ENCODE data around the gene MT1F.
"Not testable (repeated sequence)": the region's sequence is repeated elsewhere in the genome, so short reads cannot be mapped to it uniquely, and the experiment has no call there.

MT1F gene

DNA sequence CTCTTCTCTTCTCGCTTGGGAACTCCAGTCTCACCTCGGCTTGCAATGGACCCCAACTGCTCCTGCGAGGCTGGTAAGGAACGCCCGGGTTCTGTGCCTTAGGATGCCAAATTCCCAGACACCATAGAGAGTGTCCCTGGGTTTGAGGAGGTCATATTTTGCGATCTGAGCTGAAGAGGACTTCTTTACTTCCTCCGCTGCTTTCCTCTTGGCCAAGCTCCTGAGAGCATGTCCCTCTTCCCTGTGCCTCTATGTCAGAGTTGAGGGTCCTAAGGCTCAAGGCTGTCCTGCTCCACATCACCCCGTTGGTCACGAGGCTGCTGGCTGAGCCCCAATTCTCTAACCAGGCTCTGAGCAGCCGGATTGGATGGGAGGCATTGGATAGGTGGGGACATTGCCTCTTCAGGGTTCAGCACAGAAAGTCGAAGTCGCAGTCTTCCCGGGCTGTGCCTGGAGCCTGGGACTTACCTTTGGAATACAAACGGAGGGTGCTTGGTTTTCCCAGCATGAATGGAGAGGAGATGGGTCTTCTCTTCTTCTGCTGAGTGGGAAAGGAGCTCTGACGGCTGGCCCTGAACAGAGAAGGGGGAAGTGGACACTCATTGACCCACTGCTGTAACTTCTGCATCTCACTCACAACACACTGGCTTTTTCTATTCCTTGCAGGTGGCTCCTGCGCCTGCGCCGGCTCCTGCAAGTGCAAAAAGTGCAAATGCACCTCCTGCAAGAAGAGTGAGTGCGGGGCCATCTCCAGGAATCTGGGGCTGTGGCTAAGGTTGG lies 12.3 kb downstream of the MT1F start:
- no peak overlapping the region for H3K27ac ChIP-seq
- DNase-seq (ENCODE audit: low read depth, low spot score): no peak

DNA sequence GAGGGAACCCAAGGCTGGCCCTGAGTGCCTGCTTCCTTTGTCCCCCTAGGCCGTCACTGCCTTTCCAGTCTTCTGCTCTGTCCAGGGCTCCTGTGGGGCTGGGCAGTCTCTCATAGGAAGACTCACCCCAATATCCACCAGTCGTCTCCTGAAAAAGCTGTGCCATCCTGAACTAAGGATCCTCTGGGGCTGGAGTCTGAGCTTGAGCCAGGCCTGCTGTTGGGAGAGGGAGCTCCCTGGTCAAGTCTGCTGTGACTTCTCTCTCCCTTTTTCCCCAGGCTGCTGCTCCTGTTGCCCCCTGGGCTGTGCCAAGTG lies 12.8 kb downstream of the MT1F start:
- no peak overlapping the region for H3K27ac ChIP-seq
- no peak for DNase-seq (ENCODE audit: low read depth, low spot score)

DNA sequence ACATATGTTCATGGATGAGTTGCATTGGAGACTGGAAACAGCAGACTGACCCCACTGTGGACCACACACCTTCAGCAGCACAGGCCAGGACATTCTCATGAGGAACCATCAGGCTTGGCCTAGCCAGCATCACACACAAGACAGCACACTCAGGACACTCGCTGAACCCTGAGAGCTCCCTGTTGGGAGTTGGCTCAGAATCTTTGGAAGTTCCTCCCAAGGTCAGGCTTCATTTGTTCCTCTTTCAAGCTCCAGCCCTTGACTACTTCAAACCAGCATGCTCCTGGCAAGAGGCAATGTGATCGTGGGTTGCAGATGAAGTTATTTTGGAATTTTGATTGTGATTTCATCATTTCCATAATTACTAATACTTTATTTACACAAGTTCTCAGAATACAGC lies 13.9 kb downstream of the MT1F start:
- not testable (repeated sequence) for H3K27ac ChIP-seq; DNase-seq (ENCODE audit: low read depth, low spot score)

DNA sequence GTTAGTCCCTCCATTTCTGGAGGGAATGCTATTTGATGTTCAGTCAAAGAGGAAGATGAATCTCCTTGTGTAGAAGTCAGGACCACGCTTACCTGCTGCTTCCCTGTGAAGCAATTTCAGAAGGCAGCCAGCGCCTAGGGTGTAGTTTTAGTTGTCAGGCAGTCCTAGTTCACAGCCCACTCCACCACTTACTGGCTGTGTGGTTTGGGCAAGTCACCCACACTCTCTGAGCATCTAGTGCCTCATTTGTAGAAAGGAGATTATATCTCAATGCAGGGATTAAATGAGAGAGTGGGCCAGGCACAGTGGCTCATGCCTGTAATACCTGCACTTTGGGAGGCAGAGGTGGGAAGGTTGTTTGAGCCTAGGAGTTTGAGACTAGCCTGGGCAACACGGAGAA lies 14.4 kb downstream of the MT1F start:
- DNase-seq (ENCODE audit: low read depth, low spot score); H3K27ac ChIP-seq: not testable (repeated sequence)

DNA sequence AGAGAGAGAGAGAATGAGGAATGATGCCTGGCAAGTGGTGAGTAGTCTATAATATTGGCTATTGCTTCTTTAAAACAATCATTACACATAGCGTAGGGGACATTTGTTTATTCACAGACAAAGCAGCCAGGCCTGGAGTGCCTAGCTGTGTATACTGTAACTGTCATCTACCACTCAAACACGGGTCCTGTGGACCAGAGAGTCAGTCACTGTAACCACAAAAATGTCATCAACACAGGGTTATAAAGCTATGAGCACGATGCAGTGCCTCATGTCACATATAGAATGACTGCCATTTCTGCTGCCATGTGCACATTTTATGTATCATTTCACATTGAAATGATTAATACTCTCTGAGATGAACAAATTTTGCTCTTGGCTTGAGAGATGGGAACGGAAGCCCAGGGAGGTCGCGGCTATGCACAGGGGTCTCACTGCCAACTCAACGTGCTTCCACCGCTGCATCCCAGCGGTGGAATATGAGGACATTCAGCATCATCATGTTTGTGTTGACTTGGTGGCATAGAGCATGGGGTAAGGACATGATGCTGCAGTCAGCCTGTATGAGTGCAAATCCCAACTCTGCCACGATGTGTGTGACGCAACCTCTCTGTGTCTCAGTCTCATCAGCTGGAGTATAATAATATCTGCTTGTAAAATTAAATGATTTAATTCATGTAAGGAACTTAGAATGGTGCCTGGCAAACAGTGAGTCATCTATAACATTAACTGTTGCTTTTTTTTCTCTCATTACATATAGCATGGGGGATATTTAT lies 15.2 kb downstream of the MT1F start:
- DNase-seq (ENCODE audit: low read depth, low spot score): no peak

DNA sequence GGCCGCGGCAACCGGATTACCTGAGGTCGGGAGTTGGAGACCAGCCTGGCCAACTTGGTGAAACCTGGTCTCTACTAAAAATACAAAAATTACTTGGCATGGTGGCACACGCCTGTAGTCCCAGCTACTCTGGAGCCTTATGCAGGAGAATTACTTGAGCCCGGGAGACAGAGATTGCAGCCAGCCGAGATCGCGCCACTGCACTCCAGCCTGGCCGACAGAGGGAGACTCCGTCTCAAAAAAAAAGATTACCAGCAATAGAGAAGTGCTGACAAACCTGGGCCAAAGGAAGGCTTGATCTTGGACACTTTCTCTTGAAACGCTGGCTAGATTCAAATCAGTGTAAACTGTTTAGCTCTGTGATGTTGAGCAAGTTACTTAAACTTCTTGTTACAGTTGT lies 16.2 kb downstream of the MT1F start:
- no peak overlapping the region for H3K27ac ChIP-seq
- DNase-seq (ENCODE audit: low read depth, low spot score): no peak

More for the DNA sequence above, 15.2 kb downstream of the MT1F start:
- no peak overlapping the region for H3K27ac ChIP-seq

DNA sequence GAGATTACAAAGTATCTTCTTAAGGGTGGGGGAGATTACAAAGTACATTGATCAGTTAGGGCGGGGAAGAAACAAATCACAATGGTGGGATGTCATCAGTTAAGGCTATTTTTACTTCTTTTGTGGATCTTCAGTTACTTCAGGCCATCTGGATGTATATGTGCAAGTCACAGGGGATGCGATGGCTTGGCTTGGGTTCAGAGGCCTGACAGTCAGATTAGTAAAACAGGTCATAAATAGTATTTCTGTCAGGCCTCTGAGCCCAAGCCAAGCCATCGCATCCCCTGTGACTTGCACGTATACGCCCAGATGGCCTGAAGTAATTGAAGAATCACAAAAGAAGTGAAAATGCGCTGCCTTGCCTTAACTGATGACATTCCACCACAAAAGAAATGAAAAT lies 16.8 kb downstream of the MT1F start:
- H3K27ac ChIP-seq; DNase-seq (ENCODE audit: low read depth, low spot score): not testable (repeated sequence)

DNA sequence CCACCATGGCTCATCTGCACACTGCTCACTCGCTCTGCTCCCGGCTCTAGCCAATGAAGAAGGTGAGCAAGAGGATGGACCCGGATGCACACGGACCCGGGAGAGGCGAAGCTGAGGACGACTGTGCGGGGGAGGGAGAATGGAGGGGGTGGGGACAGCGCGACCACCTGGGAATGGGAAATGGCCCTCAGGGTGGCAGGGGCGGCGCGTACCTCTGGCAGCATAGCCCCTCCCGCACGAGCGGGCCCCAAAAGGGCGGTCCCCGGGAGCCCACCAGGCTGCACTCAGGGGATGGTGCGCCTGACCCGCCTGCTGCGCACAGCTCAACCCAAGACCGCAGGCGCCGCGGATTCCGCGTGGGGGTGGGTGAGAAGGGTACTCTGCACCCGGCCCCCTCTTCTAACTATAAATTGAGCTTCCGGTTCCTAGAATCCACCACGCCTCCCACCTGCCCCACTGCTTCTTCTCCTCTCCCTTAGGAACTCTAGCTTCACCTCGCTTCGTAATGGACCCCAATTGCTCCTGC lies 18.0 kb downstream of the MT1F start:
- no peak for DNase-seq (ENCODE audit: low read depth, low spot score)
- H3K27ac ChIP-seq: no peak overlapping the region

DNA sequence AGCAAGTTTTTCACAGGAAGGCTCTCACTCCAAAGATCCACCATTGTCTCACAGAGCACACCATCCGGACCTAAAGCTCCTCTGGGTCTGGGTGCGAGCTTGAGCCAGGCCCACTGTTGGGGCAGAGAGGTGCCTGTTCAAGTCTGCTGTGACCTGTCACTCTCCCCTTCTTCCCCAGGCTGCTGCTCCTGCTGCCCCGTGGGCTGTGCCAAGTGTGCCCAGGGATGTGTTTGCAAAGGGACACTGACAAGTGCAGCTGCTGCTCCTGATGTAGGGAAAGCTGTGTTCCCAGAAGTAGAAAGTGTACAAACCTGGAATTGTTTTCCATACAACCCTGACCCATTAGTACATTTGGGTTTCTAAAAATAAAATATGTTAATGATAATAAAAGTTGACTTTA lies 19.7 kb downstream of the MT1F start:
- DNase-seq (ENCODE audit: low read depth, low spot score): no peak
- no peak overlapping the region for H3K27ac ChIP-seq

DNA sequence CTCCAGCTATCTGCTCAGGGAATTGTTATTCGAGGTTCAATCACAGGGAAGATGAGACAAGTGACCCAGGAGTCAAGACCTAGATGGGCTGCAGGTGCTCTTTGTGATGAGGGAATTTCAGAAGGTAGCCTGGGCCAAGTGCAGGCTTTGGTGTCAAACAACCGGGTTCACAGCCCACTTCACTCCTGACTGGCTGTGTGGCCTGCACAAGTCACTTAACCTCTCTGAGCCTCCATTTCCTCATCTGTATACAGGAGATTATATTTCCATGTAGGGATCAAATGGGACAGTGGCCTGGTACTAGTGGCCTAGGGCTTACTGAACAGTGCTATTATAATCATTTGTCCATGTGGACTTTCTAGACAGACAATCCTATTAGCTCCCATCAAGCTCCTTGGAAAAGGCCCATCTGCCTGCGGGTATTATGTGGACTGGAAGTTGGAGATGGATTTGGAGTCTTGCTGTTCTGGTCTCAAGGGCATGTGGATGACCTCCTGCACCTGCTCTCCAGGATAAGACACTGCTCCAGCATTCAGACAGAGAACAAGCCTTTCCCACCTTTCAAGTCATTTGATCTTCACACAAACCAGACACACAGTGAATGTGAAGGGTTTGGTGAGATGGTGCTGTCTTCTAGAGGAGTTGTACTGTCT lies 21.4 kb downstream of the MT1F start:
- H3K27ac ChIP-seq: peak overlapping the region; percentile 16
- DNase-seq (ENCODE audit: low read depth, low spot score): no peak

DNA sequence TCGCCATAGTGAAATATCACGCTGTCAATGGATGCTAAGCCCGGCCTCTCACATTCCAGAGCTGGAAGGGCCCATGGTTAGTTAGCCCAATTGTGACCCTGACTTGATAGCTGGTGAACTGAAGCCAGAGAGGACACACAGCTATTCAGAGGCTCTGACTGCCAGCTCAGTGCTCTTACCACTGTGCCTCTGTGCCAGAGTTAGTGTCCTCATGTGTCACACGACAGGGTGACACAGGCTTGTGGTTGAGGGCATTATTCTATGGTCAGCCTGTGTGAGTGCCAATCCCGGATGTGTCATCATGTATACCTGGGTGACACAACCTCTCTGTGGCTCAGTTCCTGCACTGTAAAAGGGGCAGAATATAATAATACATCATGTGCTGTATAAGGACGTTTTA lies 22.1 kb downstream of the MT1F start:
- peak; percentile 49 for DNase-seq (ENCODE audit: low read depth, low spot score)
- H3K27ac ChIP-seq: peak overlapping the region; percentile 16

DNA sequence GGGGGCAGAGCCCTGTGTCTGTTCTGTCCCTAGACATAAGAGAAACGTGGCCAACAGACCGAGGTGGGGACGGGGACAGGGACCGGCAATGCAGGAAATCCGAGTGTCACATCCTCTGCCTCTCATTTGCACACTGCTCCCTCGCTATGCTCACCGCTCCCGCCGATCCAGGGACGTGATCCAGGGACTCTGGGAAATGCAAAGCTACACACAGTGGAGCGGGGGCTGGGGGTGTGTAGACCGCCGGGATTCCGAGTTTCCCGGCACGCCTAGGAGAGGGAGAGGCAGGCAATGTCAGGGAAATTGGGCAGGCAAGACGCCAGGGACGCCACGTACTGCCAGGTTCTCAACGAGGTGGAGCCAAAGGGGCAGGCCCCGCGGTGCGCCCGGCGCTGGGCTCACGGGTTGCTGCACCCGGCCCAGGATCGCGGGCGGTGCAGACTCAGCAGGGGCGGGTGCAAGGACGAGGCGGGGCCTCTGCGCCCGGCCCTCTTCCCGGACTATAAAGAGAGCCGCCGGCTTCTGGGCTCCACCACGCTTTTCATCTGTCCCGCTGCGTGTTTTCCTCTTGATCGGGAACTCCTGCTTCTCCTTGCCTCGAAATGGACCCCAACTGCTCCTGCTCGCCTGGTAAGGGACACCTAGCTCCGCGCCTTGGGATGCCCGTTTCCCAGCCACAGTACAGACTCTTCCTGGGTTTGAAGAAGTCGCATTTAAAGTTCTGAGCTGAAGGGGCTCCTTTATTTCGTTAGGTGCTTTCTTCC lies 24.4 kb downstream of the MT1F start, which contains the start of gene MT1X:
TSS of gene MT1X (plus strand) at position 532 of the 764 bp plus-strand sequence. CDS start at position 603, 71 bp downstream.
- DNase-seq (ENCODE audit: low read depth, low spot score): peak; percentile 79
- peak within 1 kb of the TSS; percentile 63 for H3K27ac ChIP-seq

DNA sequence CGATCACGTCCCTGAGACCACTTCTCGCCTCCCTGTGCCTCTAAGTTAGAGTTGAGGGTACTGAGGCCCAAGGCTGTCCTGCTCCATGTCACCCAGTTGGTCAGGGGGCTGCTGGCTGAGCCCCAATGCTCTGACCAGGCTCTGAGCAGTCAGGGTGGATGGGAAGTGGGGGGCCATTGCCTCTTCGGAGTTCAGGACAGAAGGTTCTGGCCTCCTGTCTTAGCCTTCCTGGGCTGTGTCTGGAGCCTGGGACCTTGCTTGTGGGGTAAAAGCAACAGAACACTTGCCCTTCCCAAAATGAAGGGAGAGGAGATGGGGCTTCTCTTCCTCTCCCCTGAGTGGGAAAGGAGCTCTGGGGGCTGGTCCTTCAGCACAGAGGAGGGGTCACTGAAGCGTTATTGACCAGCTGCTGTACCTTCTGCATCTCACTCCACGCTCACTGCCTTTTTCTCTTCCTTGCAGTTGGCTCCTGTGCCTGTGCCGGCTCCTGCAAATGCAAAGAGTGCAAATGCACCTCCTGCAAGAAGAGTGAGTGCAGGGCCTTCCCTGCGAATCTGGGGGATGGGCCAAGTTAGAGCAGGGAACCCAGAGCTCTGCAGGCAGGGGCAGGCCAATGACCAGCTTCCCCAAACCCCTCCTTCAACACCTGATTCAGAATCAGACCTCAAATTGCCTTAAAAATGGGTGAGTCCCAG lies 25.1 kb downstream of the MT1F start:
- DNase-seq (ENCODE audit: low read depth, low spot score): no peak
- peak overlapping the region; percentile 63 for H3K27ac ChIP-seq

DNA sequence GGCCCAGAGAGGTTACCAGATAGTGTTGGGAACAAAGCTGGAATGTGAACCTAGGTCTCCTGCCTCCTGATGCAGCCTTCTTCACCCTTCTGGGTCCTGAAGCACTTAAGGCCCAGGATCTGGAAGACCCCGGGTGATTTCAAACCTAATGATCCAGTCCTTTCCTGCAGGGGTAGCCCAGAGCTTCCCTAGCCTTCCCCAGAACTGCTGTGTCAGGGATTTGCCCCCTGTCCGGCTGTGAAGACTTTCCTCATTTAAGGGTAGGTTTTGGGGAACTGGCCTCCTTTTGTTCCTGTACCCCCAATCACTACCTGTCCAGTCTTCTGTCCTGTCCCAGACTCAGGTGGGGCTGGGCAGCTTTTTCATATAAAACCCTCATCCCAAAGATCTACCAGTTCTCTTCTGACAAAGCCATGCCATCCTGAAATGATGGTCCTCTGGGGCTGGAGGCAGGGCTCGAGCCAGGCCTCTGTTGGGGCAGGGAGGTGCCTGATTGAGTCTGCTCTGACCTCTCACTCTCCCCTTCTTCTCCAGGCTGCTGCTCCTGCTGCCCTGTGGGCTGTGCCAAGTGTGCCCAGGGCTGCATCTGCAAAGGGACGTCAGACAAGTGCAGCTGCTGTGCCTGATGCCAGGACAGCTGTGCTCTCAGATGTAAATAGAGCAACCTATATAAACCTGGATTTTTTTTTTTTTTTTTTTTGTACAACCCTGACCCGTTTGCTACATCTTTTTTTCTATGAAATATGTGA lies 25.8 kb downstream of the MT1F start:
- DNase-seq (ENCODE audit: low read depth, low spot score): no peak

DNA sequence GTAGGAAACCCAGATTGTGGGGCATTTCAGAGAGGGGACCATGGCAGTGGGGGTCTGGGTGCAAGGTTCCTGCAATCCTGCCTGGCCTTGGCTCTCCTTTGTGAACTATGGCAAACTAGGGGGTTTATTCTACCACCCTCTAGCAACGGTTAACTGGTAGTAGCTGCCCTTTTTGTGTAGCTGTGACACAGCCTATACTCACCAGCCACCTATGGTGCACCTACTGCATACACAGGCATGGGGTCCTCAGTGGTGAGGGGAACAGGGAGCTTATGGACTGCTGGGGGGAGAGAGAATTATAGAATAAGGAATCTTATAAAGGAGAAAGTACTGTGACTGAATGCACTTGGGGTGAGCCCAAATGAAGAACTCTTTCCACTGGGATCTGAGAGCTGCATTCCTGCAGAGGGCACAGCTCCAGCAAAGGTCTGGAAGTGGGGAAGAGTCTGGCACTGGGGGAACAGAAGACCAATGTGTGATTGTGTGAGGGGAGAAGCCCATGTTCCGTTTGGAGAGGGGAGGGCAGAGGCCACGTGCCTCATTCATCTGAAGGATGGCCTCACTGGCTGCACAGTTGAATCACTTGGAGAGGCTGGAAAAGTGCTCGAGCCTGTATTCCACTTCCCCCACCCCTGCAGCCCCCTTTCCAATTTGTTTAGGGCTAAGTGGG lies 26.6 kb downstream of the MT1F start:
- peak overlapping the region; percentile 63 for H3K27ac ChIP-seq
- no peak for DNase-seq (ENCODE audit: low read depth, low spot score)

More for the DNA sequence above, 25.8 kb downstream of the MT1F start:
- peak overlapping the region; percentile 63 for H3K27ac ChIP-seq

DNA sequence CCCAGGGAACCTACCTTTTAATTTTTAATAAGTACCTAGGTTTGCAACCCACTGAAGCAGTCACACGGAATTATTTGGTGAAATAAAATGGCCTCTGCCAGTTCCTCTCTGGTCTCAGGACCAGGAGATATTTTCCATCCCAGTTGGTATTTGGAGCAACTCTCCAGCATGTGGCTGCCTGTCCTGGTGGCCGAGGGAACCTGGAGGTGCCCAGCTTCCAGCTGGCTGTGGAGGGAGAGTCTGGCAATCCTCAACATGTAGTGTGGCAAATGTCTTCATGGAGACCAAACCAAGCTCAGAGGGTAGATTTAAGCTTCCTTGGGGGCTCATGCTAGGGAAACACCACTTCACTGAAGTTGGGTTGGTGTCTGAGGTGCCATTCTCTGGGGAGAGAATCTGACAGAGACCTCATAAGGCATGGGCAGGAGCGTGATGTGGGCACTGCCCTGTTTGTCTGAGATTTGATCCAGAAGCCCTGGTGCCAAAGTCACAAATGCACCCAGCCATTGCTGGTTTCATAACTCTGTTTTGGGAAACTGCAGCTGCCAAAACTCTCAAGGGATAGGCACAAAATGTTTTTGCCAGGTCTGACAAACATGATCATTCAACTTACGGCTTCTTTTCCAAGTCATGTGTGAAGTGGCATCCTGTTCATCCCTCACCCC lies 27.3 kb downstream of the MT1F start:
- peak overlapping the region; percentile 63 for H3K27ac ChIP-seq
- DNase-seq (ENCODE audit: low read depth, low spot score): no peak

DNA sequence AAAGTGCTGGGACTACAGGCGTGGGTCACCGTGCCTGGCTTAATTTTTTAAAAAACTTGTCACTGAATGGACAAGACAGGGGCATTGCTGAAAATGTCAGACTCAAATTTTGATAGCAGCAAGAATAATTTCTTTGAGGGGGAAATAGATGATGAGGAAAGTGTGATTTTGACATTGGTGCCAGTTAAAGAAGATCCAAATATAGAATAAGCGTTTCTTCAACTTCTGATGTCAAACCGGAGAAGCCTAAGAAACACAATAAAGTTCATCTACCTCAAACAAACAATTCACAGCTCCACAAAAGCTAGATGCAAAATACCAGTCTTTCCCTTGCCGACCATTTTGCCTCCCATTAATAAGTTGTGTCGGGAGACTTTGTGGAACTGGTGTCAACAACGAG lies 29.0 kb downstream of the MT1F start:
- no peak for DNase-seq (ENCODE audit: low read depth, low spot score)
- no peak overlapping the region for H3K27ac ChIP-seq

DNA sequence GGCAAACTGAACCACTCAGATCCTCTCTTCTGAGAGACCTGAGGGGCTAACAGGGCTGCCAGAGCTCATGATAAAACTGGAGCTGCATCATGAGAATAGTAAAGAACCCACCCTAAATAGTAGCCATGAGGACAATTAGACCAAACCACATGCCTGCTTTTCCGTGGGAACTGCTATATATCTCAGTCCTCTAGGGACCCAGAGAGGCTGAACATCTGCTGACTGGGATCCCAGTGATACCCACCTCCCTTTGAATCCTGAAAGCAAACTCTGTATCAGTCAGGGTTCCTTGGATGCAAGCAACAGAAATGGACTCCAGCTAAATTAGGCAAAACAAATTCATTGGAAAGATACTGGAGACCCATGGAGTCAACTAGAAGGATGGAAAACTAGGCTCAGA lies 31.0 kb downstream of the MT1F start:
- peak overlapping the region; percentile 37 for H3K27ac ChIP-seq
- no peak for DNase-seq (ENCODE audit: low read depth, low spot score)

All from epithelial cell of prostate (primary cell).